Measurements from ENCODE around the gene MEI1.

The MEI1 gene

DNA sequence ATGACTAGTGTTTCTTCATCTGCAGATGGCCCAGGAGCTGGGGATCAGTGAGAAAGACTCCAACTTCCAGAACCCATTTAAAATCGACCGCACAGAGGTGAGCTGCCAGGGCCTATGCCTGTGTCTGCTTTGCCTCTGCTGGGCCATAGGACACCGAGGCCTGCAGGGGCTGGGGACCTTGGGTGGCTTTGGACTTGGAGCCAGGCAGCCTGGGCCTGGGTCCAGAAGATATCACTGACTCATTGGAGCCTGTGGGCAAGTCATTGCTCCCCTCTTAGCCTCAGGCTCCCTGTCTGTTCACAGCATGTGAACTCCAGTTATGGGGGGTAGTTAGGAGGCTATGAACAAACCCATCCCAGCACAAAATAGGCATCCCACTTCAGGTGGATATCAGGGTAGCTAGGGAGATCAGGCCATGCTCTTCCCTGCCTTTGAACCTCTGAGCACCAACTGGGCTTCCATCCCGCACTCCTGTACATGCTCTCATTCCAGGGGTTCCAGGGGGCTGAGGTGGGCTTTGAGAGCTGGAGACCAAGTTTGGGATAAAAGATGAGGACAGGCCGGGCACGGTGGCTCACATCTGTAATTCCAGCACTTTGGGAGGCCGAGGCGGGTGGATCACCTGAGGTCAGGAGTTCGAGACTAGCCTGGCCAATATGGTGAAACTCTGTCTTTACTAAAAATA lies 114.6 kb downstream of the MEI1 start:
- Histone ChIP-seq H3K9me3 (ENCODE audit: insufficient read depth, low read depth, low read length) (no peaks in the 10 kb centered on the region), H3K27me3 (ENCODE audit: insufficient read depth, low read length) (no peaks in the 10 kb centered on the region), H3K4me3 (ENCODE audit: low read length) (no peak overlapping the region), H3K9ac (ENCODE audit: low read depth, low read length) (no peak overlapping the region), H3K4me1 (ENCODE audit: insufficient read depth, low read length) (no peaks in the 10 kb centered on the region), H3K27ac (ENCODE audit: low read depth, low read length) (no peak overlapping the region), H3K36me3 (ENCODE audit: insufficient read depth, low read length) (peaks cover 56% of the 10 kb centered on the region)
- 97% methylated on average over 9 of the region's 9 CpGs for WGBS

- no peaks in the 10 kb centered on the region for H3K9me3 ChIP-seq (ENCODE audit: insufficient read depth, low read depth, low read length)
- no peak overlapping the region for H3K9ac ChIP-seq (ENCODE audit: low read depth, low read length)
- peaks cover 49% of the 10 kb centered on the region for H3K36me3 ChIP-seq (ENCODE audit: insufficient read depth, low read length)
- 90% methylated on average over 3 of the region's 3 CpGs for WGBS
- no peak overlapping the region for H3K4me3 ChIP-seq (ENCODE audit: low read length)
- no peak overlapping the region for H3K27ac ChIP-seq (ENCODE audit: low read depth, low read length)
- H3K4me1 ChIP-seq (ENCODE audit: insufficient read depth, low read length) = no peaks in the 10 kb centered on the region
- H3K27me3 ChIP-seq (ENCODE audit: insufficient read depth, low read length) = no peaks in the 10 kb centered on the region
Observed at GRCh38 chr22:41815716-41816115, 116.4 kb downstream of the MEI1 start.

DNA sequence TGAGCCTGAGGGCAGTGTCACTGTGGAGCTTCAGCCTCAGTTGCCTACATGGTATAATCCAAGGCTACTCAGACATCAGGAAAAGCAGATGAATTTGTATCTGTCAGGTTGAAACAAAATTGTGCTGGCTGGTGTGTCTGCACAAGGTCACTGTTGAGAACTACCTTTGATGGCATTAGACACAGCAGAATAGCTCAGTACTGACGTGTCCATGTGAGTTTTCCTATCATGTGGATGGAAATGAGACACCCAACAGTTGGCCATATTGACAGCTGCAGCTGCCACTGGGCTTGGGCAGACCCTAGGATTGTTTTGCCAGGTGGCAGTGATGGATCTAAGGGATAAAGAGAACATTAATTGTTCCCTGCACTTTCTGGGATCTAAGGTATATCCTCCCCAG lies 116.9 kb downstream of the MEI1 start:
- no peaks in the 10 kb centered on the region for H3K9me3 ChIP-seq (ENCODE audit: insufficient read depth, low read depth, low read length)
- H3K4me1 ChIP-seq (ENCODE audit: insufficient read depth, low read length) = no peaks in the 10 kb centered on the region
- H3K9ac ChIP-seq (ENCODE audit: low read depth, low read length) = no peak overlapping the region
- WGBS = 87% methylated on average over 1 of the region's 1 CpG
- no peak overlapping the region for H3K27ac ChIP-seq (ENCODE audit: low read depth, low read length)
- H3K36me3 ChIP-seq (ENCODE audit: insufficient read depth, low read length) = peaks cover 45% of the 10 kb centered on the region
- no peak overlapping the region for H3K4me3 ChIP-seq (ENCODE audit: low read length)
- H3K27me3 ChIP-seq (ENCODE audit: insufficient read depth, low read length) = no peaks in the 10 kb centered on the region

DNA sequence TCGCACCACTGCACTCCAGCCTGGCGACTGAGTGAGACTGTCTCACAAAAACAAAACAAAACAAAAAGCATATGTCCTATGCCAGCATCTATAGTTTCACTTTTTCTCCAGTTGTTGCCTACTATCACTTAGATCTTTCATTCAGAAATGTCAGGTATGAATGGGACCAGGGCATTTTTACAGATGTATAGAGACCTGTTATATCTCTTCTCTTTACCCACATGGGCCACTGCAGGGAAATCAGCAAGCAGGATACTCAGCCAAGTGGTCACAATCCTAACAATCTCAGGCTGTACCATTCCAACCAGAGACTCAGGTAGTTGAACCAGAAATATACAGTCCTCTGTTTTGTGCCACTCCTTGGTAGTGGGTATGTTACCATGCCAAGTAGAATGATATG lies 117.6 kb downstream of the MEI1 start:
- Histone ChIP-seq H3K36me3 (ENCODE audit: insufficient read depth, low read length) (peaks cover 43% of the 10 kb centered on the region), H3K9ac (ENCODE audit: low read depth, low read length) (no peak overlapping the region), H3K4me1 (ENCODE audit: insufficient read depth, low read length) (no peaks in the 10 kb centered on the region), H3K27me3 (ENCODE audit: insufficient read depth, low read length) (no peaks in the 10 kb centered on the region), H3K27ac (ENCODE audit: low read depth, low read length) (no peak overlapping the region), H3K4me3 (ENCODE audit: low read length) (no peak overlapping the region), H3K9me3 (ENCODE audit: insufficient read depth, low read depth, low read length) (no peaks in the 10 kb centered on the region)
- WGBS = 95% methylated on average over 2 of the region's 2 CpGs

- 92% methylated on average over 5 of the region's 5 CpGs for WGBS
- peaks cover 37% of the 10 kb centered on the region for H3K36me3 ChIP-seq (ENCODE audit: insufficient read depth, low read length)
- no peak overlapping the region for H3K9ac ChIP-seq (ENCODE audit: low read depth, low read length)
Observed at GRCh38 chr22:41818011-41818410, 118.7 kb downstream of the MEI1 start.

DNA sequence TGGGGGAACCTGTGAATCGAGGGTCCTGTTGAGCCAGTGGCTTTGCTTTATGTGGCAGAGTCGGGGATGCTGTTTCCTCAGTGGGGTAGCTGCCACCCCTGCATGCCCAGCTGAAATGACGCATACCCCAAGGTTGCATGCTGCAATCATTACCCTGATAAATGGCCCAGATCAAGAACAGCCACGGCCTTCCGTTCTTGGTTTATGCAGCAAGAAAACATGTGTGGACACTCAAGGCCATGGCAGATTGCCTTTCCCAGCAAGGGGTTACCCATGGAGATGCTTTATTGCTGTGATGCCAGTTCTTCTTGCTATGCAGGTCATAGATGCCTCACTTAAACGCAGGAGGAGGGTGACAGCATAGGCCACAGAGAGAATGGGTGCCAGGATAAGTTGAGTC lies 119.3 kb downstream of the MEI1 start:
- H3K36me3 ChIP-seq (ENCODE audit: insufficient read depth, low read length) = peaks cover 36% of the 10 kb centered on the region
- H3K27me3 ChIP-seq (ENCODE audit: insufficient read depth, low read length) = no peaks in the 10 kb centered on the region
- H3K9me3 ChIP-seq (ENCODE audit: insufficient read depth, low read depth, low read length) = no peaks in the 10 kb centered on the region
- no peak overlapping the region for H3K4me3 ChIP-seq (ENCODE audit: low read length)
- H3K4me1 ChIP-seq (ENCODE audit: insufficient read depth, low read length) = peaks cover 3% of the 10 kb centered on the region
- 94% methylated on average over 6 of the region's 6 CpGs for WGBS
- H3K9ac ChIP-seq (ENCODE audit: low read depth, low read length) = no peak overlapping the region
- no peak overlapping the region for H3K27ac ChIP-seq (ENCODE audit: low read depth, low read length)

More at GRCh38 chr22:41818011-41818410, 118.7 kb downstream of the MEI1 start:
- no peaks in the 10 kb centered on the region for H3K9me3 ChIP-seq (ENCODE audit: insufficient read depth, low read depth, low read length)
- no peaks in the 10 kb centered on the region for H3K4me1 ChIP-seq (ENCODE audit: insufficient read depth, low read length)
- H3K27me3 ChIP-seq (ENCODE audit: insufficient read depth, low read length) = no peaks in the 10 kb centered on the region
- no peak overlapping the region for H3K4me3 ChIP-seq (ENCODE audit: low read length)
- H3K27ac ChIP-seq (ENCODE audit: low read depth, low read length) = no peak overlapping the region

- WGBS = 96% methylated on average over 4 of the region's 4 CpGs
- no peaks in the 10 kb centered on the region for H3K9me3 ChIP-seq (ENCODE audit: insufficient read depth, low read depth, low read length)
- no peak overlapping the region for H3K4me3 ChIP-seq (ENCODE audit: low read length)
- peaks cover 32% of the 10 kb centered on the region for H3K36me3 ChIP-seq (ENCODE audit: insufficient read depth, low read length)
- no peak overlapping the region for H3K9ac ChIP-seq (ENCODE audit: low read depth, low read length)
- H3K27ac ChIP-seq (ENCODE audit: low read depth, low read length) = no peak overlapping the region
- H3K4me1 ChIP-seq (ENCODE audit: insufficient read depth, low read length) = peaks cover 9% of the 10 kb centered on the region
- H3K27me3 ChIP-seq (ENCODE audit: insufficient read depth, low read length) = no peaks in the 10 kb centered on the region
Observed at GRCh38 chr22:41819257-41819656, 120.0 kb downstream of the MEI1 start.

DNA sequence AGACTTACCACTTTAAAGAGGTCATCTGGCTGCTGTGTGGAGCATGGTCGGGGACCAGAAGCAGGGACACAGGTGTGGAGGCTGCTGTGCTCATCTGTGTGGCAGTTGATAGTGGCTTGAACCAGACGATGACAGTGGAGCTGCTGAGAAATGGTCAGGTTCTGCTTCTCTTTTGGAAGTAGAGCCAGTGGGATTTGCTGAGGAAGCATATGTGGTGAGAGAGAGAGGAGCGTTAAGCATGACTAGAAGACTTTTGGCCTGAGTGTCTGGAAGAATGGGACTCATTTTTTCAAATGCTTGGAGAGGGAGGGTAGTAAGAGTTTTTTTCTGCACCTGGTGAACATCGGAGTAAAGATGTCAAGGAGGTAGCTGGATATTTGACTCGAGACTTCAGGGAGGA lies 121.1 kb downstream of the MEI1 start:
- Histone ChIP-seq H3K9ac (ENCODE audit: low read depth, low read length) (no peak overlapping the region), H3K27ac (ENCODE audit: low read depth, low read length) (no peak overlapping the region), H3K4me1 (ENCODE audit: insufficient read depth, low read length) (peaks cover 10% of the 10 kb centered on the region), H3K36me3 (ENCODE audit: insufficient read depth, low read length) (peaks cover 25% of the 10 kb centered on the region), H3K9me3 (ENCODE audit: insufficient read depth, low read depth, low read length) (no peaks in the 10 kb centered on the region), H3K4me3 (ENCODE audit: low read length) (no peak overlapping the region), H3K27me3 (ENCODE audit: insufficient read depth, low read length) (no peaks in the 10 kb centered on the region)
- 94% methylated on average over 5 of the region's 5 CpGs for WGBS

GRCh38 chr22:41821471-41822316 lies 122.4 kb downstream of the MEI1 start:
- peaks cover 15% of the 10 kb centered on the region; the same call in 1 of the 2 replicates for H3K36me3 ChIP-seq (ENCODE audit: insufficient read depth, low read length)

GRCh38 chr22:41822317-41823057 lies 123.2 kb downstream of the MEI1 start:
- Histone ChIP-seq H3K36me3 (ENCODE audit: insufficient read depth, low read length) (peaks cover 11% of the 10 kb centered on the region; the same call in 1 of the 2 replicates), H3K4me3 (ENCODE audit: low read length) (no peak overlapping the region), H3K27ac (ENCODE audit: low read depth, low read length) (no peak overlapping the region), H3K4me1 (ENCODE audit: insufficient read depth, low read length) (peaks cover 18% of the 10 kb centered on the region), H3K27me3 (ENCODE audit: insufficient read depth, low read length) (no peaks in the 10 kb centered on the region), H3K9me3 (ENCODE audit: insufficient read depth, low read depth, low read length) (no peaks in the 10 kb centered on the region), H3K9ac (ENCODE audit: low read depth, low read length) (no peak overlapping the region)
- WGBS = 92% methylated on average over 3 of the region's 3 CpGs

More at GRCh38 chr22:41821471-41822316, 122.4 kb downstream of the MEI1 start:
- Histone ChIP-seq H3K4me1 (ENCODE audit: insufficient read depth, low read length) (peaks cover 14% of the 10 kb centered on the region), H3K4me3 (ENCODE audit: low read length) (no peak overlapping the region), H3K9ac (ENCODE audit: low read depth, low read length) (no peak overlapping the region), H3K27ac (ENCODE audit: low read depth, low read length) (no peak overlapping the region), H3K9me3 (ENCODE audit: insufficient read depth, low read depth, low read length) (no peaks in the 10 kb centered on the region), H3K27me3 (ENCODE audit: insufficient read depth, low read length) (no peaks in the 10 kb centered on the region)
- 91% methylated on average over 12 of the region's 12 CpGs for WGBS

GRCh38 chr22:41823797-41824196 lies 124.5 kb downstream of the MEI1 start:
- Histone ChIP-seq H3K27me3 (ENCODE audit: insufficient read depth, low read length) (no peaks in the 10 kb centered on the region), H3K36me3 (ENCODE audit: insufficient read depth, low read length) (peaks cover 11% of the 10 kb centered on the region; the same call in 1 of the 2 replicates), H3K9ac (ENCODE audit: low read depth, low read length) (no peak overlapping the region), H3K27ac (ENCODE audit: low read depth, low read length) (no peak overlapping the region; the same call in 1 of the 2 replicates), H3K9me3 (ENCODE audit: insufficient read depth, low read depth, low read length) (no peaks in the 10 kb centered on the region), H3K4me1 (ENCODE audit: insufficient read depth, low read length) (peaks cover 18% of the 10 kb centered on the region), H3K4me3 (ENCODE audit: low read length) (no peak overlapping the region)
- 63% methylated on average over 6 of the region's 6 CpGs for WGBS
